IMR-90 (cell line): ENCODE measurements around the gene TMBIM6. TPM values are rescaled to one million over a fixed set of nuclear protein-coding genes. Genes with fewer than 3 reads are reported as not detected.

ENCODE experiments used
- ATAC-seq: fragments of 200-7000 bp; cut with Tn5 transposase; 2 replicates; pipeline ENCODE4 v1.9.1; 2020; ENCODE audit warnings: low read depth, mild to moderate bottlenecking, moderate library complexity
- BruUV-seq: library from RNA; stranded (reverse); fragments of 400-500 nt; replicated peaks from 2 replicates; lab custom pipeline; 2021; lab: Mats Ljungman, UMichigan
- CTCF ChIA-PET: fragments of 300-600 bp; formaldehyde crosslinking; extraction: SDS; loops from one replicate; lab custom pipeline; 2021; ENCODE audit warnings: antibody characterized with exemption; lab: Yijun Ruan, JAX
- POLR2A ChIA-PET: fragments of 300-600 bp; sonication (Branson Sonifier 250); formaldehyde crosslinking; loops from one replicate; lab custom pipeline; 2022; ENCODE audit warnings: antibody characterized with exemption; ENCODE audit not compliant: unreplicated experiment; lab: Charles Lee
- DNase-seq: peaks from one replicate; pipeline ENCODE4 v3.0.0; 2013
- H2AFZ ChIP-seq: replicated peaks from 2 replicates; pipeline ENCODE3; 2013; ENCODE audit warnings: low read length, mild to moderate bottlenecking; ENCODE audit not compliant: poor library complexity
- H2AK5ac ChIP-seq: 2 replicates; pipeline ENCODE4 v1.6.1; 2013; ENCODE audit warnings: low read depth, low read length, inconsistent platforms
- H2AK9ac ChIP-seq: replicated peaks from 2 replicates; pipeline ENCODE3; 2013; ENCODE audit warnings: mild to moderate bottlenecking, low read depth, low read length, moderate library complexity; ENCODE audit not compliant: poor library complexity
- H2BK120ac ChIP-seq: 2 replicates; pipeline ENCODE4 v1.6.1; 2013; ENCODE audit warnings: low read depth, low read length, inconsistent platforms
- H2BK15ac ChIP-seq: 3 replicates; pipeline ENCODE4 v1.6.1; 2013; ENCODE audit warnings: low read depth, low read length, inconsistent platforms
- H2BK20ac ChIP-seq: 2 replicates; pipeline ENCODE4 v1.6.1; 2013; ENCODE audit warnings: low read depth, mild to moderate bottlenecking, inconsistent platforms, low read length, moderate library complexity
- H2BK5ac ChIP-seq: 2 replicates; pipeline ENCODE4 v1.6.1; 2013; ENCODE audit warnings: mild to moderate bottlenecking, low read depth, low read length, inconsistent platforms; ENCODE audit not compliant: poor library complexity, severe bottlenecking
- H3K14ac ChIP-seq: replicated peaks from 2 replicates; pipeline ENCODE4 v1.6.1; 2013; ENCODE audit warnings: low read depth, low read length, inconsistent platforms
- H3K18ac ChIP-seq: 2 replicates; pipeline ENCODE4 v1.6.1; 2013; ENCODE audit warnings: low read depth, low read length, control low read depth
- H3K23ac ChIP-seq: 2 replicates; pipeline ENCODE4 v1.6.1; 2013; ENCODE audit warnings: low read depth, low read length, inconsistent platforms
- H3K27ac ChIP-seq: 2 replicates; pipeline ENCODE4 v1.5.1; 2013; ENCODE audit warnings: mild to moderate bottlenecking, control low read depth, low read length; ENCODE audit not compliant: insufficient read depth
- H3K27me3 ChIP-seq: 2 replicates; pipeline ENCODE4 v1.6.1; 2013; ENCODE audit warnings: low read length; ENCODE audit not compliant: control insufficient read depth, insufficient read depth
- H3K36me3 ChIP-seq: 2 replicates; pipeline ENCODE4 v1.6.1; 2013; ENCODE audit warnings: low read length, mixed read lengths; ENCODE audit not compliant: control insufficient read depth, insufficient read depth
- H3K4ac ChIP-seq: 2 replicates; pipeline ENCODE4 v1.6.1; 2013; ENCODE audit warnings: low read depth, low read length, inconsistent platforms
- H3K4me1 ChIP-seq: 2 replicates; pipeline ENCODE4 v1.6.1; 2013; ENCODE audit warnings: low read length, mixed read lengths; ENCODE audit not compliant: control insufficient read depth, insufficient read depth
- H3K4me2 ChIP-seq: 2 replicates; pipeline ENCODE4 v1.6.1; 2013; ENCODE audit warnings: low read depth, mild to moderate bottlenecking, control low read depth, low read length, moderate library complexity
- H3K4me3 ChIP-seq: 2 replicates; pipeline ENCODE4 v1.5.1; 2013; ENCODE audit warnings: low read depth, mild to moderate bottlenecking, control low read depth, low read length, moderate library complexity; ENCODE audit not compliant: insufficient read depth
- H3K56ac ChIP-seq: 2 replicates; pipeline ENCODE4 v1.6.1; 2013; ENCODE audit warnings: low read length, inconsistent platforms; ENCODE audit not compliant: insufficient read depth; ENCODE audit errors: extremely low read depth
- H3K79me1 ChIP-seq, 2 experiments: 2 replicates each; pipeline ENCODE4 v1.6.1; 2013; ENCODE audit warnings: low read length in 2 of 2, inconsistent platforms in 1 of 2, low read depth in 1 of 2
- H3K9ac ChIP-seq: 2 replicates; pipeline ENCODE4 v1.6.1; 2013; ENCODE audit warnings: low read depth, low read length, control low read depth
- H3K9me1 ChIP-seq: 2 replicates; pipeline ENCODE4 v1.6.1; 2013; ENCODE audit warnings: low read length, inconsistent platforms; ENCODE audit not compliant: insufficient read depth
- H3K9me3 ChIP-seq: 2 replicates; pipeline ENCODE4 v1.6.1; 2013; ENCODE audit warnings: low read length; ENCODE audit not compliant: control insufficient read depth, insufficient read depth
- H4K20me1 ChIP-seq: 2 replicates; pipeline ENCODE4 v1.6.1; 2013; ENCODE audit warnings: low read length, inconsistent platforms; ENCODE audit not compliant: insufficient read depth
- H4K5ac ChIP-seq: 2 replicates; pipeline ENCODE4 v1.6.1; 2013; ENCODE audit warnings: mild to moderate bottlenecking, low read depth, low read length, control low read depth
- H4K8ac ChIP-seq, 2 experiments: 2 replicates each; pipeline ENCODE4 v1.6.1; 2013; ENCODE audit warnings: low read depth in 2 of 2, low read length in 2 of 2, control low read depth in 1 of 2, inconsistent platforms in 1 of 2
- H4K91ac ChIP-seq: 2 replicates; pipeline ENCODE4 v1.6.1; 2013; ENCODE audit warnings: low read depth, low read length, inconsistent platforms; ENCODE audit not compliant: insufficient read depth
- FOS ChIP-seq: fragments of 150-350 bp; IDR thresholded peaks from 2 replicates; pipeline ENCODE4 v1.6.1; 2016; ENCODE audit warnings: low read depth, low read length
- MAZ ChIP-seq: IDR thresholded peaks from 2 replicates; pipeline ENCODE4 v1.6.1; 2012; ENCODE audit warnings: low read depth, mild to moderate bottlenecking, low read length, improper control_type of control experiment, moderate library complexity, borderline replicate concordance
- WGBS, 2 experiments: methylation state at CpG; one replicate each; pipeline versions ENCODE4 v1.1.5 to v1.1.7; 2013; ENCODE audit warnings: missing lambda C conversion rate in 2 of 2; ENCODE audit not compliant: insufficient read length in 1 of 2; ENCODE audit errors: extremely low coverage in 2 of 2; 5-methylcytosine and 5-hydroxymethylcytosine counted together
- dilution Hi-C: fragments of 300-500 bp; cut with HindIII; formaldehyde crosslinking; loops from one replicate; pipeline ENCODE4 v1.14.3; 2018; ENCODE audit warnings: low sequenced_read_pairs; ENCODE audit not compliant: unreplicated experiment
- in situ Hi-C: fragments of 300-500 bp; cut with MboI; formaldehyde crosslinking; loops from 3 replicates; pipeline ENCODE4 v1.14.3; 2019; ENCODE audit warnings: low sequenced_read_pairs, inconsistent platforms, mixed read lengths
- intact Hi-C: fragments of 100-400 bp; cut with micrococcal nuclease; formaldehyde crosslinking; loops from 2 replicates; pipeline ENCODE4 v1.10.0; 2022
- polyA plus RNA-seq, 3 experiments: library from polyadenylated mRNA; depleted of rRNA; stranded (reverse); fragments of >200 nt; gene quantifications; 2 replicates each; pipeline ENCODE4 v1.2.3, GENCODE V29; 2012; ENCODE audit warnings: low replicate concordance in 1 of 3
- total RNA-seq: library from RNA; depleted of rRNA; stranded (reverse); fragments of >200 nt; gene quantifications from 2 replicates; pipeline ENCODE4 v1.2.3, GENCODE V29; 2012
- TF ChIP-seq, protein P1 (sequence below): fragments of 150-350 bp; IDR thresholded peaks from 2 replicates; pipeline ENCODE4 v1.6.1; 2016; ENCODE audit warnings: low read depth, mild to moderate bottlenecking, low read length, moderate library complexity, borderline replicate concordance

The TMBIM6 gene
- total and polyA plus RNA-seq, 2 of the 4 experiments (the other 2 are of a cell fraction), result 255 to 285 TPM

DNA sequence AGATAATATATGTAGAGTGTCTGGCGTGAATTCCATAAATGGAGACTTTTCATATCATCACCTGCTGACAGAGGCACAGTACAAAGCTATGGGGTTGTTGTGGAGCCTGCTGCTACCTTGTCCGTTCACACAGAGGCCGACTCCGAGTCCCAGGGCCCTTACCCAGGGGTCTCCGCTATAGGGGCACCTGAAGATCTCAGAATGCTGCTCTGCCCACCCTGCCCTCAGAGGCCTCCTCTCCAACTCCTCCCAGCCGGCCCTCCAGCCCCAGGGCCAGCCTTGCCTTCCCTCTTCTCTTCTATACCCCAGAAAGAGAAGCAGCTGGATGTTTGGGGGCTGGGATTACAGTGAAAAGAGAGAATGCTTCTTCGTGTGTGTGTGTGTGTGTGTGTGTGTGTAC is 65.5 kb downstream of the TMBIM6 start:
- no peaks in the 10 kb centered on the region for H3K27me3 ChIP-seq
- WGBS, 2 experiments, result 60% methylated on average over 1 of the region's 7 CpGs; no CpG with 5 or more reads in 1 of the 2 experiments
- POLR2A ChIA-PET, result no interaction called here
- DNase-seq (no peak), ATAC-seq (no peak)
- no TSS peak for BruUV-seq
- H3K4me2 ChIP-seq, result no peak overlapping the region
- TF ChIP-seq MAZ (no peak), FOS (no peak)
- TF ChIP-seq, protein P1, sequence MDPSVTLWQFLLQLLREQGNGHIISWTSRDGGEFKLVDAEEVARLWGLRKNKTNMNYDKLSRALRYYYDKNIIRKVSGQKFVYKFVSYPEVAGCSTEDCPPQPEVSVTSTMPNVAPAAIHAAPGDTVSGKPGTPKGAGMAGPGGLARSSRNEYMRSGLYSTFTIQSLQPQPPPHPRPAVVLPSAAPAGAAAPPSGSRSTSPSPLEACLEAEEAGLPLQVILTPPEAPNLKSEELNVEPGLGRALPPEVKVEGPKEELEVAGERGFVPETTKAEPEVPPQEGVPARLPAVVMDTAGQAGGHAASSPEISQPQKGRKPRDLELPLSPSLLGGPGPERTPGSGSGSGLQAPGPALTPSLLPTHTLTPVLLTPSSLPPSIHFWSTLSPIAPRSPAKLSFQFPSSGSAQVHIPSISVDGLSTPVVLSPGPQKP, result no peak
- no peak overlapping the region for H2AFZ ChIP-seq
- H3K14ac ChIP-seq, result no peak overlapping the region
- H3K4me1 ChIP-seq, result peaks cover 18% of the 10 kb centered on the region
- H4K8ac ChIP-seq, result no peak overlapping the region
- in situ Hi-C loops, result no loop called here
- H3K18ac ChIP-seq, result no peak overlapping the region
- peaks cover 68% of the 10 kb centered on the region for H4K20me1 ChIP-seq
- H3K79me1 ChIP-seq, result peaks cover 18 to 73% of the 10 kb centered on the region in 2 experiments
- H2BK120ac ChIP-seq, result no peak overlapping the region
- H3K27ac ChIP-seq, result no peak overlapping the region
- no peak overlapping the region for H3K4ac ChIP-seq
- H2BK15ac ChIP-seq, result no peak overlapping the region
- H3K36me3 ChIP-seq, result peaks cover 47% of the 10 kb centered on the region
- H3K9me3 ChIP-seq, result no peaks in the 10 kb centered on the region
- no peak overlapping the region for H3K4me3 ChIP-seq
- no peak overlapping the region for H3K56ac ChIP-seq
- no peak overlapping the region for H3K9ac ChIP-seq
- H2AK5ac ChIP-seq, result no peak overlapping the region
- dilution Hi-C loops, result no loop called here
- no peak overlapping the region for H3K23ac ChIP-seq
- no peak overlapping the region for H4K91ac ChIP-seq
- CTCF ChIA-PET, result no interaction called here
- H2AK9ac ChIP-seq, result no peak overlapping the region
- no peak overlapping the region for H2BK20ac ChIP-seq
- intact Hi-C loops, result no loop called here
- H2BK5ac ChIP-seq, result no peak overlapping the region
- H3K9me1 ChIP-seq, result peaks cover 10% of the 10 kb centered on the region
- H4K5ac ChIP-seq, result no peak overlapping the region
